ENCODE measurements around the gene PRDM16.

The PRDM16 gene

GRCh38 chr1:3193811-3194210, 124.8 kb downstream of the PRDM16 start:
- H3K4me1 ChIP-seq (ENCODE audit: control insufficient read depth, insufficient read depth, low read length, poor library complexity, severe bottlenecking): no peaks in the 10 kb centered on the region
- no peak overlapping the region for H3K27ac ChIP-seq (ENCODE audit: insufficient read depth, low read length, poor library complexity, severe bottlenecking)
- H3K36me3 ChIP-seq (ENCODE audit: control insufficient read depth, insufficient read depth, low read length): no peaks in the 10 kb centered on the region
- no peak overlapping the region for H3K4me3 ChIP-seq (ENCODE audit: insufficient read depth, low read depth, low read length, poor library complexity, severe bottlenecking)
- H3K27me3 ChIP-seq (replicated peaks; ENCODE audit: control insufficient read depth, insufficient read depth, low read length, poor library complexity, severe bottlenecking): no peaks in the 10 kb centered on the region
- no peak for DNase-seq
- H3K9me3 ChIP-seq (ENCODE audit: control insufficient read depth, low read length): no peaks in the 10 kb centered on the region

GRCh38 chr1:3194760-3195479, 125.9 kb downstream of the PRDM16 start:
- Histone ChIP-seq H3K4me3 (ENCODE audit: insufficient read depth, low read depth, low read length, poor library complexity, severe bottlenecking) (no peak overlapping the region), H3K4me1 (ENCODE audit: control insufficient read depth, insufficient read depth, low read length, poor library complexity, severe bottlenecking) (no peaks in the 10 kb centered on the region), H3K27ac (ENCODE audit: insufficient read depth, low read length, poor library complexity, severe bottlenecking) (no peak overlapping the region), H3K27me3 (replicated peaks; ENCODE audit: control insufficient read depth, insufficient read depth, low read length, poor library complexity, severe bottlenecking) (no peaks in the 10 kb centered on the region), H3K36me3 (ENCODE audit: control insufficient read depth, insufficient read depth, low read length) (no peaks in the 10 kb centered on the region), H3K9me3 (ENCODE audit: control insufficient read depth, low read length) (no peaks in the 10 kb centered on the region)
- no peak for DNase-seq

- H3K36me3 ChIP-seq (ENCODE audit: control insufficient read depth, insufficient read depth, low read length): no peaks in the 10 kb centered on the region
- no peaks in the 10 kb centered on the region for H3K4me1 ChIP-seq (ENCODE audit: control insufficient read depth, insufficient read depth, low read length, poor library complexity, severe bottlenecking)
- no peaks in the 10 kb centered on the region for H3K9me3 ChIP-seq (ENCODE audit: control insufficient read depth, low read length)
- H3K27me3 ChIP-seq (replicated peaks; ENCODE audit: control insufficient read depth, insufficient read depth, low read length, poor library complexity, severe bottlenecking): no peaks in the 10 kb centered on the region
- no peak for DNase-seq
- no peak overlapping the region for H3K4me3 ChIP-seq (ENCODE audit: insufficient read depth, low read depth, low read length, poor library complexity, severe bottlenecking)
- no peak overlapping the region for H3K27ac ChIP-seq (ENCODE audit: insufficient read depth, low read length, poor library complexity, severe bottlenecking)
Observed at GRCh38 chr1:3195480-3195815, 126.4 kb downstream of the PRDM16 start.

GRCh38 chr1:3195966-3196515, 127.0 kb downstream of the PRDM16 start:
- H3K27ac ChIP-seq (ENCODE audit: insufficient read depth, low read length, poor library complexity, severe bottlenecking): no peak overlapping the region
- H3K9me3 ChIP-seq (ENCODE audit: control insufficient read depth, low read length): no peaks in the 10 kb centered on the region
- DNase-seq: no peak
- H3K36me3 ChIP-seq (ENCODE audit: control insufficient read depth, insufficient read depth, low read length): no peaks in the 10 kb centered on the region
- no peak overlapping the region for H3K4me3 ChIP-seq (ENCODE audit: insufficient read depth, low read depth, low read length, poor library complexity, severe bottlenecking)
- no peaks in the 10 kb centered on the region for H3K4me1 ChIP-seq (ENCODE audit: control insufficient read depth, insufficient read depth, low read length, poor library complexity, severe bottlenecking)
- no peaks in the 10 kb centered on the region for H3K27me3 ChIP-seq (replicated peaks; ENCODE audit: control insufficient read depth, insufficient read depth, low read length, poor library complexity, severe bottlenecking)

GRCh38 chr1:3196577-3197245, 127.7 kb downstream of the PRDM16 start:
- no peak for DNase-seq
- Histone ChIP-seq H3K27me3 (replicated peaks; ENCODE audit: control insufficient read depth, insufficient read depth, low read length, poor library complexity, severe bottlenecking) (no peaks in the 10 kb centered on the region), H3K27ac (ENCODE audit: insufficient read depth, low read length, poor library complexity, severe bottlenecking) (no peak overlapping the region), H3K4me3 (ENCODE audit: insufficient read depth, low read depth, low read length, poor library complexity, severe bottlenecking) (no peak overlapping the region), H3K4me1 (ENCODE audit: control insufficient read depth, insufficient read depth, low read length, poor library complexity, severe bottlenecking) (no peaks in the 10 kb centered on the region), H3K36me3 (ENCODE audit: control insufficient read depth, insufficient read depth, low read length) (no peaks in the 10 kb centered on the region), H3K9me3 (ENCODE audit: control insufficient read depth, low read length) (no peaks in the 10 kb centered on the region)

GRCh38 chr1:3197781-3198316, 128.8 kb downstream of the PRDM16 start:
- Histone ChIP-seq H3K36me3 (ENCODE audit: control insufficient read depth, insufficient read depth, low read length) (no peaks in the 10 kb centered on the region), H3K4me3 (ENCODE audit: insufficient read depth, low read depth, low read length, poor library complexity, severe bottlenecking) (no peak overlapping the region), H3K27me3 (replicated peaks; ENCODE audit: control insufficient read depth, insufficient read depth, low read length, poor library complexity, severe bottlenecking) (no peaks in the 10 kb centered on the region), H3K27ac (ENCODE audit: insufficient read depth, low read length, poor library complexity, severe bottlenecking) (no peak overlapping the region), H3K9me3 (ENCODE audit: control insufficient read depth, low read length) (no peaks in the 10 kb centered on the region), H3K4me1 (ENCODE audit: control insufficient read depth, insufficient read depth, low read length, poor library complexity, severe bottlenecking) (no peaks in the 10 kb centered on the region)
- no peak for DNase-seq

- H3K27ac ChIP-seq (ENCODE audit: insufficient read depth, low read length, poor library complexity, severe bottlenecking): no peak overlapping the region
- no peak for DNase-seq
- H3K27me3 ChIP-seq (replicated peaks; ENCODE audit: control insufficient read depth, insufficient read depth, low read length, poor library complexity, severe bottlenecking): no peaks in the 10 kb centered on the region
- no peaks in the 10 kb centered on the region for H3K36me3 ChIP-seq (ENCODE audit: control insufficient read depth, insufficient read depth, low read length)
- H3K4me1 ChIP-seq (ENCODE audit: control insufficient read depth, insufficient read depth, low read length, poor library complexity, severe bottlenecking): no peaks in the 10 kb centered on the region
- H3K9me3 ChIP-seq (ENCODE audit: control insufficient read depth, low read length): no peaks in the 10 kb centered on the region
- no peak overlapping the region for H3K4me3 ChIP-seq (ENCODE audit: insufficient read depth, low read depth, low read length, poor library complexity, severe bottlenecking)
Observed at GRCh38 chr1:3198371-3199271, 129.6 kb downstream of the PRDM16 start.

GRCh38 chr1:3204725-3205124, 135.7 kb downstream of the PRDM16 start:
- H3K4me3 ChIP-seq (ENCODE audit: insufficient read depth, low read depth, low read length, poor library complexity, severe bottlenecking): no peak overlapping the region
- no peaks in the 10 kb centered on the region for H3K4me1 ChIP-seq (ENCODE audit: control insufficient read depth, insufficient read depth, low read length, poor library complexity, severe bottlenecking)
- no peak for DNase-seq
- no peaks in the 10 kb centered on the region for H3K36me3 ChIP-seq (ENCODE audit: control insufficient read depth, insufficient read depth, low read length)
- H3K9me3 ChIP-seq (ENCODE audit: control insufficient read depth, low read length): no peaks in the 10 kb centered on the region
- no peaks in the 10 kb centered on the region for H3K27me3 ChIP-seq (replicated peaks; ENCODE audit: control insufficient read depth, insufficient read depth, low read length, poor library complexity, severe bottlenecking)
- no peak overlapping the region for H3K27ac ChIP-seq (ENCODE audit: insufficient read depth, low read length, poor library complexity, severe bottlenecking)

- Histone ChIP-seq H3K27ac (ENCODE audit: insufficient read depth, low read length, poor library complexity, severe bottlenecking) (no peak overlapping the region), H3K27me3 (replicated peaks; ENCODE audit: control insufficient read depth, insufficient read depth, low read length, poor library complexity, severe bottlenecking) (no peaks in the 10 kb centered on the region), H3K9me3 (ENCODE audit: control insufficient read depth, low read length) (no peaks in the 10 kb centered on the region), H3K4me1 (ENCODE audit: control insufficient read depth, insufficient read depth, low read length, poor library complexity, severe bottlenecking) (no peaks in the 10 kb centered on the region), H3K36me3 (ENCODE audit: control insufficient read depth, insufficient read depth, low read length) (no peaks in the 10 kb centered on the region), H3K4me3 (ENCODE audit: insufficient read depth, low read depth, low read length, poor library complexity, severe bottlenecking) (no peak overlapping the region)
- DNase-seq: no peak
Observed at GRCh38 chr1:3205815-3206214, 136.8 kb downstream of the PRDM16 start.

All from effector memory CD4-positive, alpha-beta T cell (primary cell).